ENCODE data around the gene COL6A2.
"Not testable (repeated sequence)": the region's sequence is repeated elsewhere in the genome, so short reads cannot be mapped to it uniquely, and the experiment has no call there.

The COL6A2 gene

DNA sequence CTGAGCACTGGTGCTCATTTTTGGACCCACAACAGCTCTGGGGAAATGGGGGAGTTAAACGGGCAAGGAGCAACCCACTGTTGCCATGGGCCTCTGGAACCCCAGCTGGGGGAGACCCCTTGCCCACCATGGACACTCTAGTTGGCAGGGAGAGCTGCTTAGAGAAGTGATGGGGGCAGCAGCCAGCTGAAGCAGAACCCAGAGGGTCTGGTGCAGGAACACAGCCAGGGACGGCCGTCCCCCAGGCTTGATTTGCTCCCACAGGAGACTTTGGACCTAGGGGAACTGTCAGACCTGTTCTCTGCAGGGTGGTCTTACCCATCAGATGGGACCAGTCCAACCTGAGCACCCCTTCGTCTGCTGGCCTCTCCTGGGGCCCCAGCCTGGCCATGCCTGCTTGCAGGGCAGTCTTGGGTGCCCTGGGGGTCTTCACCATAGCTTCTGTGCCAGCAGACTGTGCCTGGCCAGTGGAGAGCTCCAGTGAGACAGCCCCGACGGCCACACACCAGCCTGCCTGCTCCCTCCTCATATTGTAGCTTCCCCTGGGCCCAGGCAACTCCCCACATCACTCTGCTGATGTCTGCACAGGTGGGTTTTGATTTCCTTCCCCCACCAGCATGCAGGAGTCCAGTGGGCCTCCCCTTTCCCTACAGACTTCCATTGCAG, 75.1 kb downstream of the COL6A2 start:
- DNase-seq (ENCODE audit: low read depth), result no peak

- DNase-seq (ENCODE audit: low read depth), result no peak
Observed at GRCh38 chr21:46173573-46173972, 75.7 kb downstream of the COL6A2 start.

DNA sequence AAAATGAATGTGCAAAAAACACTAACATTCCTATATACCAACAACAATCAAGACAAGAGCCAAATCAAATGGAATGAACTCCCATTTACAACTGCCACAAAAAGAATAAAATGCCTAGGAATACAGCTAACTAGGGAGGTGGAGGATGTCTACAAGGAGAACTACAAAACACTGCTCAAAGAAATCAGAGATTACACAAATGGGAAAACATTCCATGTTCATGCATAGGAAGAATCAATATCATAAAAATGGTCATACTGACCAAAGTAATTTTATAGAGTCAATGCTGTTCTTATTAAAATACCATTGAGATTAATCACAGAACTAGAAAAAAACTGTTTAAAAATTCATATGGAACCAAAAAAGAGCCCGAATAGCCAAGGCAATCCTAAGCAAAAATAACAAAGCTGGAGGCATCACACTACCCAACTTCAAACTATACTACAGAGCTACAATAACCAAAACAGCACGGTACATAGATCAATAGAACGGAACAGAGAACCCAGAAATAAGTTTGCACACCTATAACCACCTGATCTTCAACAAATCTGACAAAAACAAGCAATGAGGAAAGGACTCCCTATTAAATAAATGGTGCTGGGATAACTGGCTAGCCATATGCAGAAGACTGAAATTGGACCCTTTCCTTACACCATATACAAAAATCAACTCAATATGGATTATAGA, 78.7 kb downstream of the COL6A2 start:
- DNase-seq (ENCODE audit: low read depth), result not testable (repeated sequence)

DNA sequence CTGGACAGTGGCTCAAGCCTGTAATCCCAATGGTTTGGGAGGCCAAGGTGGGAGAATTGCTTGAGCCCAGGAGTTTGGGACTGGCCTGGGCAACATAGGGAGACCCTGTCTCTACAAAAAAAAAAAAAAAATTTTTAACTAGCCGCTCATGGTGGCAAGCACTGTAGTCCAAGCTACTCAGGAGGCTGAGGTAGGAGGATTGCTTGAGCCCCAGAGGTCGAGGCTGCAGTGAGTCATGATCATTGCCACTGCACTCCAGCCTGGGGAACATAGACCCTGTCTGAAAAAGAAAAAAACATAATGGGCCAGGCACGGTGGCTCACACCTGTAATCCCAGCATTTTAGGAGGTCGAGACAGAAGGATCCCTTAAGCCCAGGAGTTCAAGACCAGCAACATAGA, 81.0 kb downstream of the COL6A2 start:
- no peak for DNase-seq (ENCODE audit: low read depth)

Measured in stimulated activated CD8-positive, alpha-beta memory T cell treated with anti-CD3 and anti-CD28 coated beads, Interleukin-7, amount 100 ng/mL, for 24 hours (primary cell).